ENCODE measurements around the gene MFAP4.

The MFAP4 gene

GRCh38 chr17:19410875-19411620, 24.1 kb upstream of the MFAP4 start, which contains the start of gene RNF112:
RNF112 (plus strand) TSS chr17:19411232; CDS start chr17:19411409, 177 bp downstream.
- FAIRE-seq (no peak), DNase-seq (ENCODE audit: low spot score) (no peak)

- no peak for DNase-seq (ENCODE audit: low spot score)
- no peak for FAIRE-seq
Observed at GRCh38 chr17:19410091-19410490, 23.1 kb upstream of the MFAP4 start.

GRCh38 chr17:19409509-19409908, 22.5 kb upstream of the MFAP4 start:
- no peak for FAIRE-seq
- DNase-seq (ENCODE audit: low spot score): peak; percentile 25

GRCh38 chr17:19409066-19409465, 22.1 kb upstream of the MFAP4 start:
- no peak for DNase-seq (ENCODE audit: low spot score)
- no peak for FAIRE-seq

- DNase-seq (ENCODE audit: low spot score): no peak
- no peak for FAIRE-seq
Observed at GRCh38 chr17:19408346-19408710, 21.3 kb upstream of the MFAP4 start.

- DNase-seq (ENCODE audit: low spot score) (no peak), FAIRE-seq (no peak)
Observed at GRCh38 chr17:19407601-19408345, 20.8 kb upstream of the MFAP4 start.

- no peak for DNase-seq (ENCODE audit: low spot score)
- no peak for FAIRE-seq
Observed at GRCh38 chr17:19405114-19405513, 18.1 kb upstream of the MFAP4 start.

- DNase-seq (ENCODE audit: low spot score) (no peak), FAIRE-seq (no peak)
Observed at GRCh38 chr17:19404264-19404663, 17.3 kb upstream of the MFAP4 start.

- FAIRE-seq: no peak
Observed at GRCh38 chr17:19403021-19403420, 16.0 kb upstream of the MFAP4 start.

GRCh38 chr17:19402171-19402570, 15.2 kb upstream of the MFAP4 start:
- no peak for FAIRE-seq
- no peak for DNase-seq (ENCODE audit: low spot score)

More at GRCh38 chr17:19403021-19403420, 16.0 kb upstream of the MFAP4 start:
- DNase-seq (ENCODE audit: low spot score): no peak

- DNase-seq (ENCODE audit: low spot score): no peak
- FAIRE-seq: no peak
Observed at GRCh38 chr17:19401321-19402010, 14.5 kb upstream of the MFAP4 start.

- no peak for DNase-seq (ENCODE audit: low spot score)
- no peak for FAIRE-seq
Observed at GRCh38 chr17:19399750-19400450, 12.9 kb upstream of the MFAP4 start.

GRCh38 chr17:19398301-19399181, 11.6 kb upstream of the MFAP4 start:
- DNase-seq (ENCODE audit: low spot score): no peak

GRCh38 chr17:19397556-19398041, 10.6 kb upstream of the MFAP4 start:
- DNase-seq (ENCODE audit: low spot score): no peak
- FAIRE-seq: no peak

More at GRCh38 chr17:19398301-19399181, 11.6 kb upstream of the MFAP4 start:
- no peak for FAIRE-seq

GRCh38 chr17:19392303-19392702, 5.3 kb upstream of the MFAP4 start:
- FAIRE-seq (no peak), DNase-seq (ENCODE audit: low spot score) (no peak)

- DNase-seq (ENCODE audit: low spot score) (no peak), FAIRE-seq (no peak)
Observed at GRCh38 chr17:19391432-19391831, 4.4 kb upstream of the MFAP4 start.

- FAIRE-seq: no peak
Observed at GRCh38 chr17:19390951-19391350, 4.0 kb upstream of the MFAP4 start.

GRCh38 chr17:19388791-19389785, 2.1 kb upstream of the MFAP4 start:
- FAIRE-seq: no peak
- DNase-seq (ENCODE audit: low spot score): no peak

More at GRCh38 chr17:19390951-19391350, 4.0 kb upstream of the MFAP4 start:
- DNase-seq (ENCODE audit: low spot score): no peak

GRCh38 chr17:19387921-19388521, 1.0 kb upstream of the MFAP4 start:
- no peak for FAIRE-seq
- no peak for DNase-seq (ENCODE audit: low spot score)
